HG03521 (cell line): Measurements from ENCODE around the gene TJP1.
"Not testable (repeated sequence)": the region's sequence is repeated elsewhere in the genome, so short reads cannot be mapped to it uniquely, and the experiment has no call there.

Experiments
- ATAC-seq: cut with Tn5 transposase; IDR thresholded peaks from one replicate; pipeline ENCODE4 v1.9.1; 2021; ENCODE audit warnings: mild to moderate bottlenecking, moderate library complexity; ENCODE audit not compliant: unreplicated experiment

Gene TJP1

GRCh38 chr15:29685156-29686078 is 136.9 kb downstream of the TJP1 start:
- no peak for ATAC-seq

DNA sequence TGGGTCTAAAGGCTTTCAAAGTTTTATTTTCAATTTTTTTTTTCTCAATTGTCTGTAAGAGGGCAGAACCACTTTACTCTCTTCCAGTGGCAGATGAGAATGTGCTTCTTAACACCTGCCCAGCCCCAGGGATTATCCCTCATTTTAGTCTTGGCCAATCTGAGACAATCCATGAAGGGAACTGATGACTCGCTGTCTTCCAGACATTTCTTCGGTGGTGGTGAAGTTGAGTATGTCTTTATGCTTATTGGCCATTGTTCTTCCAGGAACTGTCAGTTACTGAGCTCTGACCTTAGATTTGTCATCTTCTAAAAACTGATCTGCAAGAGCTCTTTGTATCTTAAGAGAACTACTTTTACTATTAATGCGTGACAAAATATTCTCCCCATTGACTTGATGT is 139.5 kb downstream of the TJP1 start:
- no peak for ATAC-seq

DNA sequence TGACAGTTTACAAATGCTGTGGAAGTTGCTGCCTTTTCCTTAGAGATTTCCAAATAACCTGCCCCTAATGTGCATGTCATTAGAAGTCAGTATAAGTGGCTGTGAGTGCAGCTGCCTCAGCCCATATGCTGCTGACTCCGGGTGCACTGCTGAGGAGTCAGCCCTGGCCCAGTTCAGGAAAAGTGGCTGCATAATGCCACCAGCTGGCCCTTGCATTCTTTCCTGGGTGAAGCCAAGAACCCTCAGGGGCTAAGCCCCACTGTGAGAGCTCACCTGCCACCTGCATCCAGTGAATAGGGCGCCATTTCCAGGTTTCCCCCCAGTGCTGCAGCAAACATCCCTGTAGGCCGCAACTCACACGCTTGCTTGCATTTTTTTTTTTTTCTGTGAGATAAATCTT is 139.9 kb downstream of the TJP1 start:
- no peak for ATAC-seq

DNA sequence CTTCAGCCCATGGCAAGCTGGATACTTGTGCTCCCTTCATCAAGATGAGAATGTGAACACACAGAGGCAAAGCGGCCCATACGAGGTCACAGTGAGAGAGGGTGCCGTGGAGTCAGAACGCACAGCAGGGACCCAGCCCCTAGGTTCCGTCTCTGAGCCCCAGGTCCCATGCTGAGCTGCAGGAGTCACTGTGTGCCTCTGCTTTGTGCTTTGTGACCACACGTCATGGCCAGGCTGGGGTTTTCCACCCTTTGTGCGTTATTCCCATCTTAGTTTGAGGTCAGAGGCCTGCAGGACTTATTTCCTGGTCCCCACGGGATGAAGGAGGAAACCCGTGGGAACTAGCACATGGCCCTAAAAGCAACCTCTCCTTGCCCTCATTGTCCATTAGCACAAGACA is 140.3 kb downstream of the TJP1 start:
- no peak for ATAC-seq

DNA sequence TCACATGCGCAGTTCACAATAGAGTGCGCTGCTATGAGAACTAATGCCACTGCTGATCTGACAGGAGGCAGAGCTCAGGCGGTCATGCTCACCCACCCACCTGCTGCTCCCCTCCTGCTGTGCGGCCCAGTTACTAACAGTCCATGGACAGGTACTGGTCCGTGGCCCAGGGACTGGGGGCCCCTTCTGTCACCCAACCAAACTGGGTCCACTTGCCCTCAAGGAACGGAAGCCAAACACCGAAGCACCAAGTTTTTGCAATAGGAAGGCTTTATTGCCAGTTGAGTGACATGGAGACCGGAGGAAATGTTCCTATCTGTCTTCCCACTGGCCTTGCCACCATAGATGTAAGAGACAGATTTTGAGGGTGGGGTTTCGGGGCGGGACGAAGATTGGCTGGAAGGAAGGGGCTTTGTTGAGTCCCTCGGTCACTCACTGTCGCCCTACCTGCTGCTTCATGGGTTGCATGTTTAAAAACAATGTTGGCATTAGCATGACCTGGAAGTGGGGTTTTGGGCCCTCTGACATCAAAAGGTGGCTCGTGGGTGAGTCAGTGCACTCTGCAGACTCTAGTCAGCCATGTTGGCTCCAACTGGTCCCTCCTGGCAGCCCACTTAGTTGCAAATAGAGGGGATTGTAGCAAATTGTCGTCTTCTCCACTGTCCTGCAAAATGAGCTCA is 141.0 kb downstream of the TJP1 start:
- no peak for ATAC-seq

DNA sequence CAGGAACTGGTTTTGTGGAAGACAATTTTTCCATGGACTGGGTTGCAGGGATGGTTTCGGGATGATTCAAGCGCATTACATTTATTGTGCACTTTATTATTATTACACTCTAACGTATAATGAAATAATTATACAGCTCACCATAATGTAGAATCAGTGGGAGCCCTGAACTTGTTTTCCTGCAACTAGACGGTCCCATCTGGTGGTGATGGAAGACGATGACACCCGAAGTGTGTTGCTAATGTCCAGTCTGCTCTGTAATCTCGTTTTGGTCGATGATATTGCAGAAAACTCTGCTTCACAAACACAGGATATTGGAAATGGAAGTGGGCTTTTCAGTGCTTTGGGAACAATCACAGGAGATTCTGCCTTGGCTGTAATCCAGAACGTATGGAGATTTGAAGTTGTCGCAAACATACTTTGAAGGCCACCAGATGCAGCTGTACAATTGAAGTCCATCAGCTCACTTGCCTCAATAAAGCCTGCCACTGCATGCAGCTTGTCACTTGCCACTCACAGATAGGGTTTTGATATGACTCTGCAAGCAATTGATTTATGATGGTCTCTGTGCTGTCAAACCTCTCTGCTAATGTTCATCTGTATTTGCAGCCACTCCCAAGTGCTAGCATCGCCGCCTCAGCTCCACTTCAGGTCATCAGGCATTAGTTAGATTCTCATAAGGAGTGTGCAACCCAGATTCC is 141.7 kb downstream of the TJP1 start:
- no peak for ATAC-seq

- no peak for ATAC-seq
These were observed 143.7 kb downstream of the TJP1 start for GRCh38 chr15:29678504-29679034.

DNA sequence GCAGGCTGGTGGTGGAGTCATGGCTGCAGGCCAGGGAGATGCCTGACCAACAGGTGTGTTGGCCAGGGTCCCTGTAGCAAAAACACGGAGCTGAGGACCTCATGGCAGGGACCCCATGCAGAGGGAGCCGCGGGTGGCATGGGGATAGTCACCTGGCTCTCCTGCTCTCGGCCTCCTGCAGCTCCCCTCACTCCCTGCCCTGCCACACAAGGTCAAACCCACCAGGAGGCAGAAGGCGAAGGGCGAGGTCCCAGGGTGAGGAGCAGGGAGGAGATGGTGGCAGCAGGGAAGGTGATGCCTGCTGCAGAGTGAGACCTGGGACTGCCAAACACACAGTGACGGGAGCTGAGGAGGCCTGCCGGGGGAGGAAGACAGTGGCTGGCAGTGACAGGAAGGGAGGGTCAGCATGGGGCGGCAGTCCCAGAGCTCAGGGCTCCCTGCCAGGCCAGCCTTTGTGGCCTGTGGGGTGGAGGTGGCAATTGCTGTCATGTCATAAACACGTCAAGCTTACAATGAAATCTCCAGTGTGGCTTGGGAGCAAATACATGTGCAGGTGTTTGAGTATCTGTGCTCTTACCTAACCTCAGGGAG is 144.3 kb downstream of the TJP1 start:
- ATAC-seq = no peak

DNA sequence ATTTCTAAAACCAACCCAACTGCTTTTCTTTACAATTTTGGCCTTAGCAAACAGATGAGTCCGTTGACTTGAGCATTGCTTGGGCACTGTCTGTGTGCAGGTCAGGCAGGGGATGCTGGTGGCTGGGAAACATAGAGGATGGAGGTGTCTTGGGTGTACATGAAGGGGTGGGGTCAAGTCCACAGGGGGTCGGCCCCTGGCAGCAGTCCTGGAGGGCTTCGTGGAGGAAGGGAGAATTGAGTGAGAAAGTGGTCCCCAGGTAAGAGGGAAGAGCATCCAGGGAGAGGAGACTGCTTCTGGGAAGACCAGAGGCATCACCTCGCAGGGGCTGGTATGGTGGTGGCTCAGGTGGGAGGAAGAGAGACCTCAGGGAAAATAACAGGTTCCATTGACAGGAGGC is 144.8 kb downstream of the TJP1 start:
- no peak for ATAC-seq

- ATAC-seq = no peak
These were observed 145.3 kb downstream of the TJP1 start for GRCh38 chr15:29676961-29677402.

GRCh38 chr15:29676374-29676960 is 145.8 kb downstream of the TJP1 start:
- not testable (repeated sequence) for ATAC-seq

DNA sequence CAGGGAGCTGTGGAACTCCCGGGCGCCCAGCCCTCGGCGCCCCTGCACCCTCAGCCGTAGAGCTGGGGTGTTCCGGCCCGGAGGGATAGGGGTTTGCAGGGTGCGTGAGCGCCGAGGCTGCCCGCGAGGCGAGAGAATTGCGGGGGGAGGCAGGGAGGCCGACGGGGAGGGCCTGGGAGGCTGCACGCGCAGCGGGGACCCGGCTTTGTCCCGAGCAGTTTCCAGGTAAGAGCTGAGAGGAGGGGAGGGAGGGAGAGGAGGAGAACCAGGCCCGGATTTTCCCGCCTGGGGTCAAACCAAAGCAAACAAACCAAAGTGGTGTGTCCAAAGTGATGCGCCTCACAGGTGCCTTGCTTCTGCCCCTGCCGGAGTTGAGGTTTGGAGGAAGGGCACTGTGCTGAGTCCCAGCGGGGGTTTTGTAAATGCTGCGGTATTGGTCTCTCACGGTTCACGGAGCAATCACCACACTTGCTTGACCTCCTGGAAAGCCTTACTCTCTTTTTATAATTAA is 146.4 kb downstream of the TJP1 start:
- ATAC-seq = no peak

- no peak for ATAC-seq
These were observed 147.4 kb downstream of the TJP1 start for GRCh38 chr15:29674661-29675533.

- no peak for ATAC-seq
These were observed 149.1 kb downstream of the TJP1 start for GRCh38 chr15:29672923-29673809.

DNA sequence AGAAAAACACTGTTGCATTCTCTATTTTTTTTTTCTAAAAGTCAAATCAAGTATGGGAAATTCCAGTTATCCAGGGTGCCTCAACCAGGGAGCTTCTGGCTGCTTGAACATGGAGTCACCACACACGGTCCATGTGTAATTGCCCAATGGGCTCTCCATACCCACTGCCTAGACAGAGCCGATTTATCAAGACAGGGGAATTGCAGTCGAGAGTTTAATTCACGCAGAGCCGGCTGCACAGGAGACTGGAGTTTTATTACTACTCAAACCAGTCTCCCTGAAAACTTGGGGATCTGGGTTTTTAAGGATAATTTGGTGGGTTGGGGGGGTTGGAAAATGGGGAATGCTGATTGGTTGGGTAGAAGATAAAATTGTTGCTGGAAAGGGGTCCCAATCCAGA is 149.8 kb downstream of the TJP1 start:
- ATAC-seq = no peak

DNA sequence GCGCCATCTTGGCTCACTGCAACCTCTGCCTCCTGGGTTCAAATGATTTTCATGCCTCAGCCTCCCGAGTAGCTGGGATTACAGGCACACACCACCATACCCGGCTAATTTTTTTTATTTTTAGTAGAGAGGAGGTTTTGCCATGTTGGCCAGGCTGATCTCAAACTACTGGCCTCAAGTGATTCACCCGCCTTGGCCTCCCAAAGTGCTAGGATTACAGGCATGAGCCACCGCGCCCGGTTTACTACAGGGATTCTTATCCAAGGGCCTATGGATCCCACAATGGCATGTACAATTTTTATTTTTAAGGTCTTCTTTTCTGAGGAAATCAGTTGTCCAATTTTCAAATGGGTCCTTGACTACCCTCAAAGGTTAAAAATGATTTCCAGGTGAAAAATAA is 150.2 kb downstream of the TJP1 start:
- ATAC-seq = not testable (repeated sequence)

DNA sequence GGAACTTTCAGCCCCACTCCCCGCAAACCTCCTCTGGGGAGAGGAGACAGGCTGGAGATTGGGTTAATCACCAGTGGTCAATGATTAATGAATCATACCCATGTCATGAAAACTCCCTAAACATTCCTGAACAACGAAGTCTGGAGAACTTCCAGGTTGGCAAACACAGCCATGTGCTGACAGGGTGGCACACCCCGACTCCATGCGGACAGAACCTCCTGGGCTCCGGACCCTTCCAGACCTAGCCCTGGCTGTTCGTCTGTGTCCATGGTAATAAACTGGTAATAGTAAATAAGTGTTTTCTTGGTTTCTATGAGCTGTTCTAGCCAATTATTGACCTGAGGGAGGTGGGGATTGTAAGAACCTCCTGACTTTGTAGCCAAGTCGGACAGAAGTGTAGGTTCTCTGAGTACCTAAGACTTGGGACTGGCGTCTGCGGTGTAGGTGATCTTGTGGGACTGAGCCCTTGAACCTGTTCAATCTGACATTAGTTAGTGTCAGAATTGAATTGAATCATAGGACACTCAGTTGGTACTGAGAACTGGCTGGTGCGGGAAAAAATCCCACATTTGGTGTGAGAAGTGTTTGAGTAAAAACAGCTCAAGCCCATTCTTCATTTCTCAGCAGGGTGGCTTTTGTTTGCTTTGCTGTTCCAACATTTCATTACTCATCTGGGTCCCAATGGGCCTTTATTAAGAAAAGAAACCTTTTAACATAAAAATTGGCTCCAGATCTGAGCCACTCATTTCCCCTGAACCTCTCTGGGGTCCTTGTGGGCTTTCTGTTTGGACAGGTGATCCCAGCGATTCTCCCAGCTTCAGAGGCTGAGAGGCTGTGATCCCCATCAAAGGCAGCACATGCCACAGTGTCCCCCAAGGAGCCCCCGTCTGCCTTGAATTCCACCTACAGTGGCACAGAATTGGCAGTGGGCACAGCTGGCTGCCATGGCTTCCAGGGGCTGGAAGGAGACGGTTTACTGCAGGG is 151.0 kb downstream of the TJP1 start:
- ATAC-seq = no peak
